Endometrial microvascular endothelial cells (primary cell): ENCODE measurements around the gene PLCL2. TPM values are rescaled to one million over a fixed set of nuclear protein-coding genes. Genes with fewer than 3 reads are reported as not detected.

Experiments
- in situ Hi-C: cut with HindIII; loops from 2 replicates; pipeline ENCODE4 v1.10.0; 2017; ENCODE audit warnings: low sequenced_read_pairs, low pct_unique_long_range_greater_than_20kb; ENCODE audit errors: inconsistent ontology term
- total RNA-seq: library from RNA; depleted of rRNA; stranded (reverse); fragments of >200 nt; gene quantifications from one replicate; pipeline ENCODE4 v1.2.3, GENCODE V29; 2015; ENCODE audit errors: inconsistent ontology term

Gene PLCL2
- total RNA-seq, 1 donor from 2014 or later: 7.3 TPM

GRCh38 chr3:17027318-17027717 is 142.6 kb downstream of the PLCL2 start:
- in situ Hi-C loops: no loop called here

GRCh38 chr3:17028363-17028762 is 143.6 kb downstream of the PLCL2 start:
- in situ Hi-C loops: no loop called here

GRCh38 chr3:17030438-17030837 is 145.7 kb downstream of the PLCL2 start:
- in situ Hi-C loops: no loop called here

DNA sequence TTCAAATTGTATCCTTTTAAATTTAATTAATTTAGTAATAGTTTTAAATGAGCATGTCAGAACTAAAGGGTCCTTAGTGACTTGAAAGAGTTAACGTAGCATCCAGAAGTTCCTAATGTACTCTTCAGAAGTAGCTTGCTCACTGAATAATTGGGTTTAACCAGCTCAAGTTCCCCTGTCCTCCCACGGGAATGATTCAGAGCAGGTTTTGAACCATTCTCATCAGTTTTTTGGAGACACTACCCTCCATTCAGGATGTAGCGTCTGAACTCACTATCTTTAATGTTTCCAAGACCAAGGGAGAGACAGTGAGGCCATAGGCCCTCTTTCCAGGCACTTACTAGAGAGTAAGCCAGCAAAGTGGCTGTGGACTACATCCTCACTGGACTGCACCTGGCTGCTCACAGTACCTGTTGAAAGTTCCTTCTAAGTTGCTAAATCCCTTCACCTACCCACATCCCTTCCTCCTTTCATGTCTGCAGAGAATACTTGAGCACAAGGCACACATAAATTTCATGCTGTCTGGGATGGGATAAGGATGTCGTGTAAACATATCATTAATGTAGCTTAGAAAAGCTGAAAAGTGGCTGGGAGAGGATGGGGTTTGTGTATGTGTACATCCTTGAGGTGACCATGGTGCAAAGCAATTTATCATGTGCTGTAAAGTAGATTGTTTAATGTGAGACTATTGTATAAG is 146.3 kb downstream of the PLCL2 start:
- in situ Hi-C loops: no loop called here

DNA sequence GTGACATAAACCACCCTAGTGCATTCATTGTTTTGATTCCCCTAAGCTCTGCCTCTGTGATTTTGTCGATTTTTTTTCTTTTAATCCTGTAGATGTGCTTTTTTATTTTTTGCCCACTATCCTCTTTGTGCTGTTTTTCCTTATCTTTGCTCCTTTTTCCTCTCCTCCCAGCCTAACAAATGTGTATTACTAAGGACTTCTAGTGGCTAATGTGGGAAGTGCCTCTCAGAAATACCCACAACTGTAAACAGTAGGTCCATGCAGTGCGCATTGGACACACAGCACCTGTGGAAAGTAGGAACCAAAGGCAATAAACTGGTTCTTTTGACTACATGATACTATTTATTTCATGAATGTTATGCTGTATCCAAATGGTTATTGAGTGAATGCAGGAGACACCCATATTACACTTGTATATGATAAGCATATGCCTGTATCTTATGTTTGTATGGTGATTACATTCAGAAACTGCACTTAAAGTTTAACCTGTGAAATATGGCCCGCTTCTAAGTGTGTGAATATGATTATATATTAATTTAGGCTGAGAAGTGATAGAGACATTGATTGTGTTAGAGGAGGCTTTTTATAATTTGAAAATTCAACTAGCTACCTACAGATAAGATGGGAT is 147.8 kb downstream of the PLCL2 start:
- in situ Hi-C loops: no loop called here

DNA sequence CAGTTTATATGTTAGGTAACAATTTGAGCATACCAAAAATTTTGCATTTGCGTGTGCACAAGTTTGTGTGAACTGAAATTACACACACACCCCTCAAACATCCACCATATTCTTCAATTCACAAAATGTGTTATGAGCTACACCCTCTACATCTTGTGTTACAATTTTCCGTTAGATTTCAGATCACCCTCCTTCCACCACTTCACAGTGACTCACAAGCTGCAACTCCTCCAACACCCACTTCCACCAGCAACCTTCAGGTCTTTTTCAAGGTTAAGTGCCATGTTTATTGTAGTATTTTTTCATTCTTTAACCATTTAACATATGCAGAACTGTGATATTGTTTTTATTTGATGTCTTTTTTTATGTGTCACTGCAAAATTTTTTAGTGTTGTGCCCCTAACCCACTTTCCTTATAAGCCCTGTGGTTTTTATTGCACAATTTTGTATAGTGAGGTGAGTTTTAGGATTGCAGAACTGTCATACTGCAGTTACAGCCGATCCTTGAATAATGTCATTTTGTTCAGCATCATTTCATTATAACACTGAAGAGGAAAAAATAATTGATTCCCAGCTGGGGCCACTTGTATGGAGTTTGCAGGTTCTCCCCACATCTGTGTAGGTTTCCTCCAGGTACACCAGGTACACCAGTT is 148.9 kb downstream of the PLCL2 start:
- in situ Hi-C loops: no loop called here

DNA sequence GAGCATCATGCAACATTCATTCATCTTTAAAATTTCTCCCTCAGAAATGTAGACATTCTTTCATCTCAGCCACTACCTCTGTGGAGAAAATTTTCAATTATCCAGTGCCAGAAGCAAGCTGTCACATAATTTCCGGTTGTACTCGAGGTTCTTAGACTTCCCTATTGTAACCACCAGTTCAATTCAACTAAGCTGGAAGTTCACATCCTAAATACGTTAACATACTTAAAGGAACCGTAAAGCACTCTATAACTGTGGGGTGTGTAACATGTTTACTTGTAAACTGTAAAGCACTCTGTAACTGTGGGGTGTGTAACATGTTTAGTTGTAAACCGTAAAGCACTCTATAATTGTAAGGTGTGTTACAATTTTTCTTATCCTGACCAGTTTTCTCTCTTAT is 150.3 kb downstream of the PLCL2 start:
- in situ Hi-C loops: no loop called here

DNA sequence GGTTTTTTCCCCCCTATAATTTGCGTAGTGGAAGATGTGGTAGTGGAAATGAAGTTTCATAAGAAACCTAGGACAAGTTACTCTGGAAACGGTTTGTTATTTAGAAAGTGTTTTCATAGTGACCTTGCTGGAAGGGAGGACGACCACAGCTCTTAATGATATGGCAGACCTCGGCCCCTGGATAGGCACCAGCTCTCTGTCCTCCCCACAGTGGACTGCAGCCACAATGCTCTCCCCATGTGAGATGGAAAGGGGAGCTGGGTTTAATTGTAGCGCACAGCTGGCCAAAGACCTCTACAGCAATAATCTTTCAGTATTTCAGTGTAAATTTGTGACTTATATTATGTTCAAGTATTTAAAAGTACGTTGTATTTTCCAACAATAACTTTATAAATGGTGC is 151.2 kb downstream of the PLCL2 start:
- in situ Hi-C loops: no loop called here

DNA sequence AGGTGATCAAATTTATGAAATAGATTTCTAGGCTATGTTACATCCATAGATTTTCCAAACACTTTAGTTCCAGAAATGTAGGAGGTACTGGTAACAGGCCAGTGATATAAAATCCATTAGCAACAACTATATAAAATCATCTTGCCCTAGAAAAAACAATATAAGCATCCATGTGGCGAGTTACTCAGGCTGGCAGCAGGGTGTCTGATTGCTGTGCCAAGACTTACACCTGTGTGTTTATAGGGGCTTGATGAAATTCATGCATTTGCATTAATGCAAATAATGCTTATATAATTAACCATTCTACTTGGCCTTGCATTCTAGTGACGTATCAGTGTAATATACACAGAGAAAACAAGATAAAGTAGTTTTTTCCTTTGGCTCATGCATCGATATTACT is 153.4 kb downstream of the PLCL2 start:
- in situ Hi-C loops: no loop called here

DNA sequence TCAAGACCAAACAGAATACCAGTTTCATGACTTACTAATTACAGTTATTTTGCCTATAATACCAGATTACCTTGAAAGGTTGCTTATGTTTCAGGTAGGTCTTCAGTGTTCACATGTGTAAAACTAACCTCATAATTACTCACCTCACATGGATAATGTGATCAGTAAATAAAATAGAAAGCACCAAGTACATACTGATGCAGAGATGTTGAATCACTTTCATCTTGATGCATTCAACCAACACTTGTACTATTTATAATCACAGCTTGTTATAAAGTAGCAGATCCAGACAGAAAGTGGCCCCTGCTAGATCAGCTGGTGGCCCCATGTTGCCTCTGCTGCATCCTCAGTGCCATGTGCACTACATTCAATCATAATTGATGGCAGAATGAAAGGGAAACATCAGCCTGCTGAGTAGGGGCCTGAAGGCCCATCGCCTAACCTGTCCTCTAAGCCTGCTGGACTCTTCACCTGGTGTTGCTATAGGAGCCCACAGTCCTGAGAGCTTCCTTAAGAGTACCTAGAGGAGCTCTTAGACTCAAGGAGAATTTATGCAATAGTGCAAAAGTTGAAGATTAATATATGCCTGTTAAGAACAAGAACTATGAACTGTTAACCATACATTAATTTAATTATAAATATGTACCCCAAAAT is 154.3 kb downstream of the PLCL2 start:
- in situ Hi-C loops: no loop called here

GRCh38 chr3:17039594-17039993 is 154.8 kb downstream of the PLCL2 start:
- in situ Hi-C loops: no loop called here

GRCh38 chr3:17040322-17040989 is 155.7 kb downstream of the PLCL2 start:
- in situ Hi-C loops: no loop called here

- in situ Hi-C loops: no loop called here
Measured at GRCh38 chr3:17040990-17041377, 156.2 kb downstream of the PLCL2 start.

DNA sequence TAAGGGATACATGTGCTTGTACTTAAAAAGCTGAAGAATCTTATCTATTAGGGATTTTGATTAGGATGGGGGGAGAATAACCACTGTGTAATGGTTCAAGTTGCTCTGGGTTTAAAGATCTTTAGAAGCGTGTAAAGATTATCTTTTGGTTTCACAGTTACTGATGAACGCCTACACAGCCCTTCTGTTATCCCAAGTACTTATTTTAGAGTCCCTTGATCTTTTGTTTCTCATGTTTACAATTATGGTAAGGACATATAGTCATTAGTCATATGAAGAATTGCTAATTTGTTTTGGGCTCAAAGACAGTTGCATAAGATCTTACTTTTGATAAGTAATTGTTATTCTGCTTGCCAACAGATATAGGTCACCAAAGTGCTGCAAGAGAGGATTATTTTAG is 160.1 kb downstream of the PLCL2 start:
- in situ Hi-C loops: no loop called here

GRCh38 chr3:17045705-17046104 is 160.9 kb downstream of the PLCL2 start:
- in situ Hi-C loops: no loop called here

DNA sequence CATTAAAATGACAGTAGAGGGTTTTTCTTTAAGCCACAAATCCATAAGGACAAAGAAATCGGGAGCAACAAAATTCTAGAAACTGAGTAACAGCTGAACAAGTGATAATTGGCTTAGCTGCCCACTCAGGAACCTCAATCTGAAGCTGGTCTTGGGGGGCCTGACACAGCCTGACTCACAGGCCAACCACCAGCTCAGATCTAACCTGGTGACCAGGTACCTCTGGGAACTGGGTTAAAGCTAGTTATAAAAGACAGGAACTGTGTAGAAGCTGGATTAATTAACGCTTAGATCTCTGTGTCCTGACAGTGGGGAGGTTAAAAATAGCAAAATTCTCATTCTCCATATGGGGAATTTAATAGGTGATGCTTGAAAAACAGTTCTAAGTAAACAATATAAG is 161.9 kb downstream of the PLCL2 start:
- in situ Hi-C loops: no loop called here

- in situ Hi-C loops: no loop called here
Measured at GRCh38 chr3:17047162-17047561, 162.4 kb downstream of the PLCL2 start.

DNA sequence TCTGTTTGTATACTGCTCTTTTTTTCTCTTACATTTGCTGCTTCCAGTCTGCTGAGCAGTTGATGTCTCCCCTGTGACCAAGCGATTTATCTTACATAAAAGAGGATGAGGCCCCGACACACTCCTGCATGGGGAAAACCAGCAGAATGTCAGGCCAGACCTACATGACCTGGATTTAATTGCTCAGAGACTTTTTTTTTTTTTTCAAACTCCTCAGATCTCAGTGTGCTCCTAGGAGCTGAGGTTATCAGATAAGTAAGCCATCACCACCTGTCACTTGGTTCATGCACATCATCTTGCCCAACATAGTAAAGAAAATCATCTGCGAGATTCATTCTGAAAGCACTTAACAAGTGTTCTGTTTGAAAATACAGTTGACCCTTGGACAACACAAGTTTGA is 163.1 kb downstream of the PLCL2 start:
- in situ Hi-C loops: no loop called here

DNA sequence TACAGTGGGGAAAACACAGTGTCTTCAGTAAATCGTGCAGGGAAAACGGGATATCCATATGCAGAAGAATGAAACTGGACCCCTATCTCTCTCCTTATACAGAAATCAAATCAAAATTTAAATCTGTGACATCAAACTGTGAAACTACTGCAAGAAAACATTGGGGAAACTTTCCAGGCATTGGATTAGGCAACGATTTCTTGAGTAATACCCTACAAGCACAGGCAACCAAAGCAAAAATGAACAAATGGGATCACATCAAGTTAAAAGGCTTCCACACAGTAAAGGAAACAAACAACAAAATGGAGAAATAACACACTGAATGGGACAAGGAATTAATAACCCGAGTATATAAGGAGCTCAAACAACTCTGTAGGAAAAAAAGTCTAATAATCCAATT is 165.3 kb downstream of the PLCL2 start:
- in situ Hi-C loops: no loop called here
